RWPE1 (cell line): ENCODE data around the gene CEP350.
A peak's percentile ranks its signal among the peaks of the same experiment; 100 is the strongest.

ENCODE experiments used
- CTCF ChIA-PET: fragments of 350-600 bp; sonication (Branson Sonifier 250); formaldehyde crosslinking; extraction: SDS; loops from one replicate; lab custom pipeline; 2021; lab: Yijun Ruan, JAX
- POLR2A ChIA-PET: fragments of 400-600 bp; formaldehyde crosslinking; extraction: SDS; loops from one replicate; lab custom pipeline; 2020; ENCODE audit warnings: antibody characterized with exemption; ENCODE audit not compliant: low non-redundant PET; lab: Yijun Ruan, JAX
- DNase-seq: peaks from one replicate; pipeline ENCODE4 v3.0.0; 2012; ENCODE audit warnings: low spot score
- H3K27ac ChIP-seq: fragments of 450-650 bp; 2 replicates; pipeline ENCODE4 v1.5.1; 2017
- CTCF ChIP-seq: fragments of 450-650 bp; conservative IDR thresholded peaks from 2 replicates; pipeline ENCODE4 v1.5.1; 2017; ENCODE audit warnings: low read depth, mild to moderate bottlenecking

CEP350 gene

GRCh38 chr1:179954493-179955286, at the start of gene CEP350:
Gene CEP350, plus strand, starts transcription at chr1:179954810. Its CDS starts 31,372 bp downstream, at chr1:179986182.
- H3K27ac ChIP-seq: peak within 1 kb of the TSS; percentile 90
- ChIA-PET CTCF (no interaction called here), POLR2A (no interaction called here)
- DNase-seq: peak; percentile 87
- TF ChIP-seq CTCF: no peak

- DNase-seq: no peak
- no peak for TF ChIP-seq CTCF
- ChIA-PET POLR2A (no interaction called here), CTCF (interaction anchor here (1.0 kb wide), 1 partner anchor 659 kb away, joined by 3 read pairs; no protein-coding TSS in a partner anchor)
- no peak overlapping the region for H3K27ac ChIP-seq
Measured at GRCh38 chr1:179910934-179911333, 43.7 kb upstream of the CEP350 start.

- POLR2A ChIA-PET: no interaction called here
- DNase-seq: no peak
- CTCF ChIA-PET: interaction anchor here (0.5 kb wide), 1 partner anchor 373 kb away, joined by 3 read pairs; no protein-coding TSS in a partner anchor
- no peak for TF ChIP-seq CTCF
- H3K27ac ChIP-seq: no peak overlapping the region
Measured at GRCh38 chr1:179911812-179912211, 42.8 kb upstream of the CEP350 start.

GRCh38 chr1:179917601-179918429, 36.8 kb upstream of the CEP350 start:
- POLR2A ChIA-PET: no interaction called here
- DNase-seq: no peak
- no peak overlapping the region for H3K27ac ChIP-seq
- no peak for TF ChIP-seq CTCF
- CTCF ChIA-PET: no interaction called here

GRCh38 chr1:179921472-179921871, 33.1 kb upstream of the CEP350 start:
- TF ChIP-seq CTCF: no peak
- H3K27ac ChIP-seq: no peak overlapping the region
- ChIA-PET CTCF (interaction anchor here (0.6 to 0.7 kb wide), 4 partner anchors 48 to 296 kb away, joined by 3 read pairs; no protein-coding TSS in a partner anchor), POLR2A (no interaction called here)
- DNase-seq: no peak
